ENCODE data around the gene ZNF579. TPM values are rescaled to one million over a fixed set of nuclear protein-coding genes. Genes with fewer than 3 reads are reported as not detected.
"Not testable (repeated sequence)": the region's sequence is repeated elsewhere in the genome, so short reads cannot be mapped to it uniquely, and the experiment has no call there.

Gene ZNF579
- polyA plus RNA-seq, 3 donors, result 11.8 to 13.2 (median 13.1) TPM

- DNase-seq (ENCODE audit: low read depth in 3 of 3, low spot score in 2 of 3), result no peak
Observed at GRCh38 chr19:55544776-55545439, 35.7 kb downstream of the ZNF579 start.

GRCh38 chr19:55544014-55544413 lies 36.6 kb downstream of the ZNF579 start:
- no peak for DNase-seq (ENCODE audit: low read depth in 3 of 3, low spot score in 2 of 3)

DNA sequence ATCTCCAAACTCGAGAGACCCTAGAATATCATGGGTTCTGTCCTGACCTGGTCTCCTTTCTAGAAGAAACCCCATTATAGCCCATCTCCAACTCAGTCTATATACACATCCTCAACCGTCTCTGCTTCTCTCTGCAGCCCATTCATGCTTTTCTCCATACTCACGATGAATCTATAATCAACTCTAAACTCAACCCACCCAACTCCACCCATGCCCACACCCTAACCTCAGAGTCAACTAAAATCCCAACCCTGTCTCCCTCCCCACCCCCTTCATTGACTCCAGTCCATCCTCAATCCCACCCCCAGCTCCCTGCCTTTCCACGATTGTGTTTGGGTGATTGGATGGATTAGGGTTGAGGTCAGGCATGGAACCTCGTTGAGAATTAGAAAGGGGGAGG lies 37.1 kb downstream of the ZNF579 start:
- no peak for DNase-seq (ENCODE audit: low read depth in 3 of 3, low spot score in 2 of 3)

DNA sequence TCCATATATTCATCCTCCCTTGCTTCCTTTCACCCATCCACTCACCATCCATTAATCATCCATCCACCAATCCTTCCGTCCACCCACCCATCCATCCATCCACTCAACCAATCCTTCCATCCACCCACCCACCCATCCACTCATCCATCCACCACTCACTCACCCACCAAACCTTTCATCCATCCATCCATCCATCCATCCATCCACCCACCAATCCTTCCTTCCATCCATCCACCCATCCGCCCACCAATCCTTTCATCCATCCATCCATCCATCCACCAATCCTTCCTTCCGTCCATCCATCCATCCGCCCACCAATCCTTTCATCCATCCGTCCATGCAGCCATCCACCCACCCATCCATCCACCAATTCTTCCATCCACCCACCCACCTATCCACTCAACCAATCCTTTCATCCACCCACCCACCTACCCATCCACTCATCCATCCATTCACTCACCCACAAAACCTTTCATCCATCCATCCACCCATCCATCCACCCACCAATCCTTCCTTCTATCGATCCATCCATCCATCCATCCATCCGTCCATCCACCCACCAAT lies 38.3 kb downstream of the ZNF579 start:
- DNase-seq (ENCODE audit: low read depth in 3 of 3, low spot score in 2 of 3), result no peak

DNA sequence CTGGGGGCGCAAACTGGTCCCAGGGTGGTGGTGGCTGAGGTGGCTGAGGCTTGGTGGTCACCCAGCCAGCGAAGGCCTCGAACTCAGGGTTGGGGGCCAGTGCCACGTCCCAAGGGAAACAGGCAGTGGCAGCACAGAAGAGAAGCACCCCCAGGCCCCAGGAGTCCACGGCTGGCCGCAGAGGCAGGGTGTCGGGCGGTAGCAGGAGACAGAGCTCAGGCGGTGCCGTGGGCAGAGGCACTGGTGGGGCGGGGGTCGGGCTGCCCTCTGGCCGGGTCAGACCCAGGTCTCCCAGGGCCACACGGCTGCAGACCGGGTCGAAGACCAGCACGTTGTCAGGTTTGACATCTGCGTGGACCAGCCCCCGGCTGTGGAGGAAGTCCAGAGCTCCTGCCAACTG lies 39.6 kb downstream of the ZNF579 start:
- no peak for DNase-seq (ENCODE audit: low read depth in 3 of 3, low spot score in 2 of 3)

GRCh38 chr19:55540619-55541018 lies 40.0 kb downstream of the ZNF579 start:
- no peak for DNase-seq (ENCODE audit: low read depth in 3 of 3, low spot score in 2 of 3)

DNA sequence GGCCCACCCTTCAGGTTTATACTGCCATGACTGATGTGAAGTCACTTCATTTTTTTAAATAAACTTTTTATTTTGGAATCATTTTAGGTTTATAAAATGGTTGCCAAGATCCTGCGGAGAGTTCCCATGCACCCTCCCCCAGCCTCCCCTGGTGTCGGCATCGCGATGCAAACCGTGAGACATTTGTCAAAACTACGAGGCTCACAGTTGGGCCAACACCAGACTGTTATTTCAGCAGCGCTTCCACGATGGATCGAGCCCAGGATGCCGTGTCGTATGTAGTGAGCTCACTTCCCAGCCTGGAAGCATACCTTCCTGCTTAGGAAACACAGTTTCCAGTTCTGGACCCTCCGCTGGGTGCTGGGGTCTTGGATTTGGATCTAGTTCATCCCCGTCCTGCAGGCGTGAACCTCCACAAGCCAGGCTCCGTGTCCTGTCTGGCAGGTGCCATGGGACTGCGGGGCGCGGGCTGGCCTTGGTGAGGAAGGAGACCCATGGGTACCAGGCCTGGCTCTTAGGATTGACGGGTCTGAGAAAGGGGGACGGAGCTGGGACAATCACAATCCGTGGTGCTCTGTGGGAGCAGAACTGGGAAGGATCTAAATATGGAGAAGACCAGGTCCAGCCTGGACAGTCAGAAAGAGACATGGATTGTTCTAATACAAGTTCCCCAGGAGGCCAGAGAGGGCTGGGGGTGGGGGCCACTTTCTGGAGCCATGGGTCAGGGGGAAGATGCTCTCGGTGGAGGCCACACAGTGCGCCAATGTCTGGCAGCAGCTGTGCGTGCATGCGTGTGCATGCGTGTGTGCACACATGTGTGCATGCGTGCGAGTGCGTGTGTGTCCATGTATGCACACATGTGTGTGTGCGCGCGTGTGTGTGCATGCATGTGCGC lies 41.3 kb downstream of the ZNF579 start:
- DNase-seq (ENCODE audit: low read depth in 3 of 3, low spot score in 2 of 3), result no peak

DNA sequence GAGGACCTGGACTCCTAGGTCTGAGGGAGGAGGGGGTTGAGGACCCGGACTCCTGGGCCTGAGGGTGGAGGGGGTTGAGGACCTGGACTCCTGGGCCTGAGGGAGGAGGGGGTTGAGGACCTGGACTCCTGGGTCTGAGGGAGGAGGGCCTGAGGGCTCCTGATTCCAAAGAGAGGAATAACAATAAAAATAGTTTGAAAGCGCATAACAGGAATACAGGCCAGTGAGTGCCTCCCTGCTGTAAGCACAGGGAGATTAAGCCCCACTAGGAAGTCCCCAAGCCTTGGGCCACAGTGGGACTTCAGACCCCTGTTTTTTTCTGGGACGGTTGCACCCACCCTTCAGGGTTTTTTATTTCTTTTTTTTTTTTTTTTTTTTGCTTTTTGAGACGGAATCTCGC lies 42.5 kb downstream of the ZNF579 start:
- no peak for DNase-seq (ENCODE audit: low read depth in 3 of 3, low spot score in 2 of 3)

- no peak for DNase-seq (ENCODE audit: low read depth in 3 of 3, low spot score in 2 of 3)
Observed at GRCh38 chr19:55537741-55538111, 42.9 kb downstream of the ZNF579 start.

DNA sequence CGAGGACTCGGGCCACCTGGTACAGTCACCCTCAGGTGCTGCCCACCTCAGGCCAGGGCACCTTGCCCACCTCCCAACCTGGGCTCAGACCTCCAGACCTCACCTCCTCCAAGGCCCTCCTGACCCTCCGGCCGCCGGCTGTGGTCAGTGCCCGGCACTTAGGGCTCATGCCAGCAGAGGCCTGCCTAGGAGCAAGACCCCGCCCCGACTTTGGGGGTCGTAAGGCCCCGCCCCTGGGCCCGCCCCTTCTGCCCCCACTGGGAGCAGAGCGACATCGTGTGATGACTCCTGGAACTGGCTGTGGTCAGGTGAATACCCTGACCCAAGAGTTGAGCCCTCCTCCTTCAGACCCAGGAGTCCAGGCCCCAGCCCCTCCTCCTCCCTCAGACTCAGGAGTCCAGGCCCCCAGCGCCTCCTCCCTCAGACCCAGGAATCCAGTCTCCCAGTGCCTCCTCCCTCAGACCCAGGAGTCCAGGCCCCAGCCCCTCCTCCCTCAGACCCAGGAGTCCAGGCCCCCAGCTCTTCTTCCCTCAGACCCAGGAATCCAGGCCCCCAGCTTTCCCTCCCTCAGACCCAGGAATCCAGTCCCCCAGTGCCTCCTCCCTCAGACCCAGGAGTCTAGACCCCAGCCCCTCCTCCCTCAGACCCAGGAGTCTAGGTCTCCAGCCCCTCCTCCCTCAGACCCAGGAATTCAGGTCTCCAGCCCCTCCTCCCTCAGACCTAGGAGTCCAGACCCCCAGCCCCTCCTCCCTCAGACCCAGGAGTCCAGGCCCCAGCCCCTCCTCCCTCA lies 43.5 kb downstream of the ZNF579 start, which contains the start of gene SBK2:
TSS of gene SBK2 (minus strand) at position 183 of the 790 bp plus-strand sequence. CDS start 839 bp downstream, outside the sequence.
- no peak for DNase-seq (ENCODE audit: low read depth in 3 of 3, low spot score in 2 of 3)

GRCh38 chr19:55536366-55536765 lies 44.3 kb downstream of the ZNF579 start:
- no peak for DNase-seq (ENCODE audit: low read depth in 3 of 3, low spot score in 2 of 3)

- DNase-seq (ENCODE audit: low read depth in 3 of 3, low spot score in 2 of 3), result no peak
Observed at GRCh38 chr19:55535965-55536350, 44.7 kb downstream of the ZNF579 start.

GRCh38 chr19:55535173-55535964 lies 45.3 kb downstream of the ZNF579 start:
- no peak for DNase-seq (ENCODE audit: low read depth in 3 of 3, low spot score in 2 of 3)

DNA sequence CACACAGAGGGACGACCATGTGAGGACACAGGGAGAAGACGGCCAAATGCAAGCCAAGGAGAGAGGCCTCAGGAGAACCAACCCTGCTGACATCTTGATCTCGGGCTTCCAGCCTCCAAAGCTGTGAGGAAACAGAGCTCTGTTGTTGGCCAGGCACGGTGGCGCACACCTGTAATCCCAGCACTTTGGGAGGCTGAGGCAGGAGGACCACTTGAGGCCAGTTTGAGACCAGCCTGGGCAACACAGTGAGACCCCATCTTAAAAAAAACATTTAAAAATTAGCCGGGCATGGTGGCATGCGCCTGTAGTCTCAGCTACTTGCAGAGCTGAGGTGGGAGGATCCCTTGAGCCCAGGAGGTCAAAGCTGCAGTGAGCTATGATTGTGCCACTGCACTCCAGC lies 46.4 kb downstream of the ZNF579 start:
- not testable (repeated sequence) for DNase-seq (ENCODE audit: low read depth in 3 of 3, low spot score in 2 of 3)

DNA sequence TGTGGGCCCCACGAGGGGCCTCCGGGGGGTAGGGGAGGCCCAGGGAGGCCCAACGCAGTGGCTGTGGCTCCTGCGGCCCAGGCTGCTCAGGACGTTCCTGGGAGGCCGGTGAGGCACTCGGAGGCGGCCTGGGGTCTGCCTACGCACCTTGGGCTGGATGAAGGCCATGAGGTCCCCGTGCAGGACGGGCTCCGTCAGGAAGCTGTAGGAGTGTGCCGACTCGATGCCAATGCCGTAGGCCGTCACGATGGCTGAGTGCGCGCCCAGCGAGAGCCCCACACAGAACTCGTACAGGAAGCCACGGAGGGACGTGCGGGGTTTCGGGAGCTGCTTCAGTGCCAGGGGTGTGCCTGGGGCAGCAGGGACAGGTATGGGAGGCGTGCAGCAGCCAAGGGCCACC lies 49.7 kb downstream of the ZNF579 start:
- DNase-seq (ENCODE audit: low read depth in 3 of 3, low spot score in 2 of 3), result no peak

- DNase-seq (ENCODE audit: low read depth in 3 of 3, low spot score in 2 of 3), result no peak
Observed at GRCh38 chr19:55529636-55530234, 50.9 kb downstream of the ZNF579 start.

GRCh38 chr19:55528030-55528803 lies 52.4 kb downstream of the ZNF579 start:
- no peak for DNase-seq (ENCODE audit: low read depth in 3 of 3, low spot score in 2 of 3)

DNA sequence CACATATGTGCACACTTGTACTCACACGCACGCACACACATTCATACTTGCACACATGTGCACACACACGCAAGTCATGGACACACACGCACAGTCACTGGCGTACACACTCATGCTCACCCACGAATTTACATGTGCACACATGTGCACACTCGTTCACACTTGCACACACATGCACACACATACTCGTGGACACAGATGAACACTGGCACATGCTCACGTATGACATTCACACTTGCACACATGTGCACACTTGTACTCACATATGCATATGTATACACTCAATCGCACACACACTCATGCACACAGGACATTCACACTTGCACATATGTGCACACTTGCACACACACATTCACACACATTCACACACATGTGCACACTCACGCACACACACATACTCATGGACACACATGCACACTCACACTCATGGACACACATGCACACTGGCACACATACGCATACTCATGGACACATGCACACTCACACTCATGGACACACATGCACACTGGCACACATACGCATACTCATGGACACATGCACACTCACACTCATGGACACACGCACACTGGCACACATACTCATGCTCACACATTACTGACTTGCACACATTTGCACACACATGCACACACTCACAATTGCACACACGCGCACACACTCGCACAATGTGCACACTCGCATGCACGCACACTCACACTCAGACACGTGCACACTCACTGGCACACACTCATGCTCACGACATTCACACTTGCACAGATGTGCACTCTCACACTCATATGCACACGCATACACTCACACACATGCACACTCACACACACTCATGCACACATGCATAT lies 53.2 kb downstream of the ZNF579 start:
- no peak for DNase-seq (ENCODE audit: low read depth in 3 of 3, low spot score in 2 of 3)
